ENCODE results near the gene CUL4B.
"Not testable (repeated sequence)": the region's sequence is repeated elsewhere in the genome, so short reads cannot be mapped to it uniquely, and the experiment has no call there.

Gene CUL4B

GRCh38 chrX:120475447-120475846 is 85.3 kb downstream of the CUL4B start:
- not testable (repeated sequence) for H3K4me3 ChIP-seq (replicated peaks; ENCODE audit: low read depth, low read length); DNase-seq (ENCODE audit: extremely low read depth, low read depth)
- TF ChIP-seq CTCF (IDR thresholded peaks at IDR 0.05; ENCODE audit: low read depth, low read length, missing control alignments) = peak; percentile 16
